Lower leg skin (tissue), 3 donors: ENCODE results near the gene KRT72.

Experiments used
- CTCF ChIP-seq, 3 donors: fragments of 450-650 bp; IDR thresholded peaks; one replicate each; pipeline ENCODE4 v1.5.1; 2016; ENCODE audit warnings: antibody characterized with exemption in 3 of 3, mild to moderate bottlenecking in 3 of 3, moderate library complexity in 2 of 3
- POLR2A ChIP-seq, 2 donors: fragments of 450-650 bp; IDR thresholded peaks; one replicate each; pipeline ENCODE4 v1.6.1; 2016 to 2017; ENCODE audit warnings: antibody characterized with exemption in 2 of 2, mild to moderate bottlenecking in 1 of 2, moderate library complexity in 1 of 2

GRCh38 chr12:52585066-52585465, 16.2 kb downstream of the KRT72 start:
- TF ChIP-seq POLR2A (IDR thresholded peaks at IDR 0.05) (no peak), CTCF (IDR thresholded peaks at IDR 0.05) (no peak)
